COR-L47 (cell line): Measurements from ENCODE around the gene GGT5.
"Not testable (repeated sequence)": the region's sequence is repeated elsewhere in the genome, so short reads cannot be mapped to it uniquely, and the experiment has no call there.

Experiments used
- DNase-seq: peaks from one replicate; lab custom pipeline; 2025; lab: John Stamatoyannopoulos, UW

The GGT5 gene

GRCh38 chr22:24201681-24202614, 42.9 kb downstream of the GGT5 start:
- DNase-seq: no peak

GRCh38 chr22:24200619-24201212, 44.2 kb downstream of the GGT5 start:
- no peak for DNase-seq

GRCh38 chr22:24198682-24199052, 46.2 kb downstream of the GGT5 start:
- no peak for DNase-seq

GRCh38 chr22:24191893-24192292, 53.0 kb downstream of the GGT5 start:
- DNase-seq: no peak

GRCh38 chr22:24191381-24191841, 53.5 kb downstream of the GGT5 start:
- DNase-seq: no peak

GRCh38 chr22:24190596-24191208, 54.2 kb downstream of the GGT5 start:
- DNase-seq: no peak

GRCh38 chr22:24190159-24190540, 54.7 kb downstream of the GGT5 start:
- no peak for DNase-seq

GRCh38 chr22:24189249-24190158, 55.4 kb downstream of the GGT5 start:
- no peak for DNase-seq

- DNase-seq: no peak
These were observed 56.1 kb downstream of the GGT5 start for GRCh38 chr22:24188705-24189248.

GRCh38 chr22:24187731-24188644, 56.9 kb downstream of the GGT5 start:
- no peak for DNase-seq

- no peak for DNase-seq
These were observed 57.8 kb downstream of the GGT5 start for GRCh38 chr22:24186892-24187670.

GRCh38 chr22:24186352-24186740, 58.5 kb downstream of the GGT5 start:
- no peak for DNase-seq

GRCh38 chr22:24185501-24186351, 59.2 kb downstream of the GGT5 start:
- no peak for DNase-seq

GRCh38 chr22:24185001-24185500, 59.8 kb downstream of the GGT5 start:
- DNase-seq: no peak

- no peak for DNase-seq
These were observed 60.7 kb downstream of the GGT5 start for GRCh38 chr22:24184057-24184798.

GRCh38 chr22:24183321-24184031, 61.4 kb downstream of the GGT5 start:
- no peak for DNase-seq

- DNase-seq: not testable (repeated sequence)
These were observed 62.0 kb downstream of the GGT5 start for GRCh38 chr22:24182900-24183246.
